ENCODE data around the gene SLC35A2.

DNA sequence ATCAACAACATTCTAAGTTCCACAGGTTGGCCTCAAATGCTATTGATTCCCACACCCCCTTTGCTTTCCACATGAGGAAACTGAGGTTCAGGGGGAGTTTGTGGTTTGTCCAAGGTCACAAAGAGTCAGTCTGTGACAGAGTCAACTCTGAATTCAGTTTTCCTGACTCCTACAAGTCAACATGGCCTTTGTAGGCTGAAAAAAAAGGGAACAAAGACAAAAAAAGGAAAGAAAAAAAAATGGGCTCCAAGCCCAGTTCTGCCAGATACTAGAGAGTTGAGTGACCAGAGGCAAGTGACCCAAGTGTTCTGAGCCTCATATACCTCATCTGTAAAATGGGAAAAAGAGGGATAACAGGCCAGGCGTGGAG lies 23.8 kb upstream of the SLC35A2 start:
- TF ChIP-seq, protein P1, sequence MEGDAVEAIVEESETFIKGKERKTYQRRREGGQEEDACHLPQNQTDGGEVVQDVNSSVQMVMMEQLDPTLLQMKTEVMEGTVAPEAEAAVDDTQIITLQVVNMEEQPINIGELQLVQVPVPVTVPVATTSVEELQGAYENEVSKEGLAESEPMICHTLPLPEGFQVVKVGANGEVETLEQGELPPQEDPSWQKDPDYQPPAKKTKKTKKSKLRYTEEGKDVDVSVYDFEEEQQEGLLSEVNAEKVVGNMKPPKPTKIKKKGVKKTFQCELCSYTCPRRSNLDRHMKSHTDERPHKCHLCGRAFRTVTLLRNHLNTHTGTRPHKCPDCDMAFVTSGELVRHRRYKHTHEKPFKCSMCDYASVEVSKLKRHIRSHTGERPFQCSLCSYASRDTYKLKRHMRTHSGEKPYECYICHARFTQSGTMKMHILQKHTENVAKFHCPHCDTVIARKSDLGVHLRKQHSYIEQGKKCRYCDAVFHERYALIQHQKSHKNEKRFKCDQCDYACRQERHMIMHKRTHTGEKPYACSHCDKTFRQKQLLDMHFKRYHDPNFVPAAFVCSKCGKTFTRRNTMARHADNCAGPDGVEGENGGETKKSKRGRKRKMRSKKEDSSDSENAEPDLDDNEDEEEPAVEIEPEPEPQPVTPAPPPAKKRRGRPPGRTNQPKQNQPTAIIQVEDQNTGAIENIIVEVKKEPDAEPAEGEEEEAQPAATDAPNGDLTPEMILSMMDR (conservative IDR thresholded peaks at IDR 0.05; ENCODE audit: low read depth, low read length), result no peak
- no peak for TF ChIP-seq MAZ (IDR thresholded peaks at IDR 0.05; ENCODE audit: borderline replicate concordance, low read depth, low read length)
- no peak for TF ChIP-seq CEBPB (IDR thresholded peaks at IDR 0.05; ENCODE audit: low read depth, low read length)
- TF ChIP-seq MXI1 (IDR thresholded peaks at IDR 0.05; ENCODE audit: borderline replicate concordance, low read depth, low read length), result no peak

Data from IMR-90 (cell line).